Inferior parietal cortex (tissue), 1 donor: ENCODE measurements around the gene APOH.
"Not testable (repeated sequence)": the region's sequence is repeated elsewhere in the genome, so short reads cannot be mapped to it uniquely, and the experiment has no call there.

Experiments used
- DNase-seq: peaks from one replicate; pipeline ENCODE4 v3.0.0-alpha.2; 2016; ENCODE audit errors: extremely low spot score

Gene APOH, protein sequence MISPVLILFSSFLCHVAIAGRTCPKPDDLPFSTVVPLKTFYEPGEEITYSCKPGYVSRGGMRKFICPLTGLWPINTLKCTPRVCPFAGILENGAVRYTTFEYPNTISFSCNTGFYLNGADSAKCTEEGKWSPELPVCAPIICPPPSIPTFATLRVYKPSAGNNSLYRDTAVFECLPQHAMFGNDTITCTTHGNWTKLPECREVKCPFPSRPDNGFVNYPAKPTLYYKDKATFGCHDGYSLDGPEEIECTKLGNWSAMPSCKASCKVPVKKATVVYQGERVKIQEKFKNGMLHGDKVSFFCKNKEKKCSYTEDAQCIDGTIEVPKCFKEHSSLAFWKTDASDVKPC

DNA sequence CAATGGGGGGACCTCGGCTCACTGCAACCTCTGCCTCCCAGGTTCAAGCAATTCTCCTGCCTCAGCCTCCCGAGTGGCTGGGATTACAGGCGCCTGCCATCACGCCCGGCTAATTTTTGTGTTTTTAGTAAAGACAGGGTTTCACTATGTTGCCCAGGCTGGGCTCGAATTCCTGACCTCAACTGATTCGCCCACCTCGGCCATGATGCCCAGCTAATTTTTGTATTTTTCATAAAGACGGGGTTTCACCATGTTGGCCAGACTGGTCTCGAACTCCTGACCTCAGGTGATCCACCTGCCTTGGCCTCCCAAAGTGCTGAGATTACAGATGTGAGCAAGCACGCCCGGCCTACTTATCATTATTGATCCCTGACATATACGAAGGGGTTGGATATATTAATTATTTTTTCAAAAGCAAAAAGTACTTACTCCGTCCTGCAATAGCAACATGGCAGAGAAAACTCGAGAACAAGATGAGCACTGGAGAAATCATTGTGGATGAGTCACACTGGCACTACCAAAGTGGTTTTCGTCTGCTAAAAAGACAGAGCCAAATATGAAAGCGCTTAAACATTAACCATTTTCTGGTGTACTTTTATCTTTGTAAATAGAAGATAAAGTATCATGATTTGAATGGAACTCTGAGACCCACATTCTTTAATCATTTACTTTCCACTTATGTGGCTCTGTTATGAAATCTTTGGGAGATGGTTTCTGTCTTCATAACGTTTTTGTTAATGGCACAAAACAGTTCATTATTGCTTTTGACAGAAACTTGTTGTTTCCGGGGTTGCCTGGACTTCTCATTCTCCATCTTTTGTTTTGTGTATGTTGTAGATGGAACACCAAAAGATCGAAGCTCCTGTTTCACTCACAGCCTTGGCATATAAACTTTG, at the start of gene APOH:
TSS of gene APOH (minus strand) at position 529 of the 896 bp plus-strand sequence. CDS start at position 493, 36 bp downstream.
- no peak for DNase-seq

DNA sequence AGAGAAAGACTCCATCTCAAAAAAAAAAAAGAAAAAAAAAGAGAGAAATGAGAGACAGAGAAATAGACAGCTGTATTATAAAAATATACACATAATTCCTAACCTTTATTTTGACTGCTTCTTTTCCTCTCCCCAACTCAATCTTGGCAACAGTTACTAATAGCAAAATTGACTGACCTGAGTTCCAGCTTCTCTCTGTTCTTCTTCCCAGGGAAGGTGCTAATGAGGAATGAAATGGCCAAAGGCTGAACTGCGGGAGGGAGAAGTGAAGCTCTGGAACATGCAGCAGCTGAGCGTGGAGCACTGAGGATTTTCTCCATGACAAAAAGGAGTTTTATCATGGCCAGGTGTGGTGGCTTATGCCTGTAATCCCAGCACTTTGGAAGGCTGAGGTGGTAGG, 48.0 kb upstream of the APOH start:
- no peak for DNase-seq

DNA sequence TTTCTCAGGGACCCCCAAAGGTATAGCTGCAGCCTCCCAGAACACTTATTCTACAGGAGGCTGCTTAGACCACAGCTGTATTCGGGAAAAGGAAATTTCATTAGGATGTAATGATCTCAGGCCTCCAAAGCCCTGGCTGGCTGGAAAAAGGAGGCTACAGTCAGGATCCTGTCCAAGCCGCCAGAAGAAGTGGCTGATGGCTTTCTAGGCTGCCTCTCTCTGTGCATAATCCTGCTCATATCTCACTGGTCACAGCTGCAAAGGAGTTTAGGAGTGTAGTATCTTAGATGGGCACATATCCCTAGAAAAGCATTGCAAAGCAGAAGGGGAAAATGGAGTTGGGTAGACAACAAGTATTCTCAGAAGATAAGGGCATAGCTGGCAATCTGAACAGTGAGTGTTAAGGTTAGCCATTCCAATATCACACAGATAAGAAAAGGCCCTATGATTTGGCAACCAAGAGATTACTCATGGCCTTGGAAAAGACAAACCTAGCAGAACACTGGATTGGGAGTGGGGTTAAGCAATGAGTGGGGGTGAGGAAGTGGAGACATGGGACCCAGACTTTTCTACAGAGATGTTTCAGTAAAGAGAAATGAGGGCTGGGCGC, 47.2 kb upstream of the APOH start:
- DNase-seq, result no peak

DNA sequence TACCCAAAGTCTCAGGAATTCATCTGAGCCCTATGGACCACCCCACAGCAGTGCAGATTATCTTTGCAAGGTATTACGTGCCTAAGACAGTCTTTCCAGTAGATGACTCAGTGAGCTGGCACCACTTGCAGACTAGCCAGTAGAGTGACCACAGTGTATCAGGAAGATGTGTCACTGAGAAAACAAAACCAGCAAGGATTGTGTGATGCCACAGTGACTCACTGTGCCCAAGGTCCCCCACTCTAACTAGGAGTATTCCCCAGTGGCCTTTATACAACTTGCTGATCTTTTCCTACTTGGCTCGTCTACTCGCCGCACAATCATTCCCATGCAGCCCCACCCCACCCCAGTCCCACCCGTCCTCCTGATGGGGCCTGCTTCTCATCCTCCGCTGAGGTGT, 46.4 kb upstream of the APOH start:
- DNase-seq, result no peak

DNA sequence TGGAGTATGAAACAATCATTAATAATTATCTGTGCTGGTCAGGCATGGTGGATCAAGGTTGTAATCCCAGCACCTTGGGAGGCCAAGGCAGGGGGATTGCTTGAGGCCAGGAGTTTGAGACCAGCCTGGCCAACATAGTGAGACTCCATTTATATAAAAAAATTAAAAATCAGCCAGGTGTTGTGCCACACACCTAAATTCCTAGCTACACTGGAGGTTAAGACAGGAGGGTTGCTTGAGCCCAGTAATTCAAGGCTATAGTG, 44.3 kb upstream of the APOH start:
- no peak for DNase-seq

DNA sequence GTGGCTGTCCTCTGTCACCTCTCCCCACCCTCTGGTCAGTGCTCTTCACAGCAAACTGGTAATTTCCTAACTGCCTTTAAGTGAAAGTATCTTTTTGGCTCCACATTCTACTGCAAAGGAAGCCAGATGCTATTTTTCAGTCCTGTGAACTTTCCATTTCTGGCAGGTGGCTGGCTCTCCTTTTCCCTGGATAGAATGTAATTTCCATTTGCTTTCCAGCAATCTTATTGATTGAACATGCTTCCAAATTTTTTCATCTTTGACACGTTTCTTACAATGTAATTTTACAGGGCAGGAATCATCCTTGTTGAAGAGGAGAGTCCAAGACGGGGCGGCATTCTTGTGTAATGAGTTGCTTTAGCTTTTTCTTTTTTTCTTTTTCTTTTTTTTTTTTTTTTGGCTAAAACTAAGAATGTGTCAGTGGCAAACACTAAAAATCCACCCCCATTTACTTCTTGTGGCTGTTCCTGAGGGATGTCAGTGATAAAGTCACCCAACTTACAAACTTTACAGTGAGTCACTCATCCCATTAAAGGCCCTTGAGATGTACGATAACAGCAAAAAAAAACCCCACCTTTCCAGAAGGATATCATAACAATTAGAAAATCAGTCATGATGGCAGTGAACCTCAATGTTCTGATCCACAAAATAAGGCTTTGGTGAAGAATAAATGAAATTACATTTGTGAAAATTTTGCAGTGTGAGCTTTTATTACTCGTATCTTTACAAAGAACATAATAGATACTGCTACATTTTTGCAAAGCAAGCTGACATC, 43.8 kb upstream of the APOH start:
- DNase-seq, result no peak

DNA sequence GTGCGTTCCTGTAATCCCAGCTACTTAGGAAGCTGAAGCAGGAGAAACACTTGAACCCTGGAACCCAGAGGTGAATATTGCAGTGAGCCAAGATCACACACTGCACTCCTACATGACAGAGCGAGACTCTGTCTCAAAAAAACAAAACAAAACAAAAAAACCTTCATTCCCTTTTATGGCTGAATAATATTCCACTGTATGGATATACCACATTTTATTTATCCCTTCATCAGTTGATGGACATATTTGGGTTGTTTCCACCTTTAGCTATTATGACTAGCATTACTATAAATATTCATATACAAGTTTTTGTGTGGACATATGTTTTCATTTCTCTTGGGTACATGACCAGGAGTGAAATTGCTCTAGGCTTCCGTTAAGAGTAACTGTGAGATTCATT, 42.3 kb upstream of the APOH start:
- no peak for DNase-seq

DNA sequence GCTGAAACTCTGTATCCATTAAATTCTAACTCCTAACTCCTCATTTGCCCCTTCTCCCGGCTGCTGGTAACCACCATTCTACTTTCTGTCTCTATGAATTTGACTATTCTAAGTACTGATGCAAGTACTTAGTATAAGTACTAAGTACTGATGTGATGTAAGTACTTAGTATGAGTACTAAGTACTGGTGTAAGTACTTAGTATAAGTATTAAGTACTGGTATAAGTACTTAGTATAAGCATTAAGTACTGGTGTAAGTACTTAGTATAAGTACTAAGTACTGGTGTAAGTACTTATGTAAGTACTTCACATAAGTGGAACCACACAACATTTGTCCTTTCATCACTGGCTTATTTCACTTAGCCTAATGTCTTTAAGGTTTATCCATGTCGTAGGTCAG, 40.9 kb upstream of the APOH start:
- no peak for DNase-seq

DNA sequence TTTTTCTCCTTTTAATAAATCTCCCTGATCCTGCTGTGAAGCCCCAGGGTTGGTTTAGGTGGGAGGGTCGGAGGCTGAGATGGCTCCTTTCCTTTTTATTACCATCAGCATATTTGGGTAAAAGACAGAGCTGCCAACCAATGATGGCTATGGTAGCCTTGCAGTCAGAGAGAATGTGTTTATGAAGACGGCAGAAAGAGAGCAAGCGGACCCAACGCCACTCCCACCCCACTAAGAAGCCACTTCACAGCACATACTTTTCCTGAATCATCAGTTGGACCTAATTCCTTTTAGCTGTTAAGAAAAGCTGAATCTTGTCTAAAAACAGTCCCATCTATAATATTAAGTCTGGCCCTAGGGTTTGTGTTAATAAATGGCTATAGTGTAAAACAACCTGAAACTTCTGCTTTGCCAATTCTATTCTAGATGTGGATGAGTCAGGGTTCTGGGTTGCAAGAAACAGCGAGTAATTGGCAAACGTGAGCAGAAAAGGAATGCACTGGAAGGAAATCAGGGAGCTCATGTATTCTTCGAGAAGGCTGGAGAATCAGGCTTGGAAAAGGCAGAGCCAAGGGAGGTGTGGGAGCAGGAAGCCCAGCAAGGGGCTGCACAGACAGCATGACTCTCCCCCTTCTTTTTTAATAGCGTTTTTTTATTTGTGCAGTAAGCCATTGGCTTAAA, 39.2 kb upstream of the APOH start:
- peak; percentile 29 for DNase-seq

DNA sequence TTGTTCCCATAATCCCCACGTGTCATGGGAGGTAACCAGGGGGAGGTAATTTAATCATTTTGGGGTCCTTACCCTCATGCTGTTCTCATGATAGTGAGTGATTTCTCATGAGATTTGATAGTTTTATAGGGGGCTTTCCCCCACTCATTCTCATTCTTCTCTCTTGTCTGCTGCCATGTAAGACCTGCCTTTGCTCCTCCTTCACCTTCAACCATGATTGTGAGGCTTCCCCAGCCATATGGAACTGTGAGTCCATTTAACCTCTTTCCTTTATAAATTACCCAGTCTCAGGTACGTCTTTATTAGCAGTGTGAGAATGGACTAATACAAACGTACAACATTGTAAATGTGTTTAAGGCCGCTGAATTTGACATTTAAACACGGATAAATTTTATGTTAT, 35.5 kb upstream of the APOH start:
- DNase-seq, result no peak

DNA sequence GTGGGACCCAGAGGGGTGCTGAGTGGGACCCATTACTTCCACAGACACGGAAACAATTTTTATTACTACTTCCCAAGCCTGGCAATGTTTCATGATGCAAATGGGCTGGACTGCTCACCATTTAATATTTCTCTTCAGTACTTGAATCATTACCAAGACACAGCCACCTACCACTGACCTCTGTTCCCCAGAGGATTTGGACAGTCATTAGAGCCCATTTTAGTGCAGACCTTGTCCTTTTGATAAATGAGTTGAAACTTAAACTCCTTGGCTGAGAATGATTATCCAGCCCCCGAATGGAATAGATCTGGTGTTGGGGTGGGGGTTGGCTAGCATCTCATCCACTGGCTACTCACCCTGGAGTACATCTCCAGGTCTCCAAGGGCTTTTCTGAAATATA, 33.6 kb upstream of the APOH start:
- no peak for DNase-seq

DNA sequence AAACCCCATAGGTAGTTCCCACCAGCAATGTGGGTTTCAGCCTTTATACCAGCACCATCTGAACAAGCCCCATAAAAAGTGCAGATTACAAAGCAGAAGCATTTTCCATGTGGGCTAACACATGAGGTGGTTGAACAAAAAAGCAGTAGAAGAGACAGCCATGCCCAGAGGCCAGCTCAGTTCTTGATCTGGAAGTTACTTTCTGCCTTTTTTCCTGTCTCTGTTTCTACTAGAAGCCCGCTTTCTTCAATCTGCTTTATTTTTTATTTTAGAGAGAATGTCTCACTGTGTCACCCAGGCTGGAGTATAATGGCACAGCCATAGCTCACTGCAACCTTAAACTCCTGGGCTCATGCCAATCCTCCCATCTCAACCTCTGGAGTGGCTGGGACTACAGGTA, 31.5 kb upstream of the APOH start:
- no peak for DNase-seq

DNA sequence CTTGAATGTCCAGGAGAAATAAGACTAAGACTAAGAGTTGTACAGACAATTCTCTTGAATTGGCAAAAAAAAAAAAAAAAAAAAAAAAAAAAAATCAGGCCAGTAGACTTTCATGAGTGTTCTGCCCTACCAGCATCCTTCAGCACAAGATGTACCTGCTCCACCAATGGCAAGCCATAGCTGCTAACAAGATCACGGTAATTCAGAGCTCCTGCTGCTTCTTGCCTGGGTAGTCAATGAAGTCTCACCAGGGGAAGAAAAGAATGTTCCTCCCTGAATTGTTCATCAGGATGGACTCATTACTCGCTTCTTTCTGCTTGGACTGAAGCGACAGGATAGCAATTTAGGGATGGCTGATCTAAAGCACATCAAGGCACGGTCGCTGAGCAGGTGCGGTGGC, 31.1 kb upstream of the APOH start:
- DNase-seq, result no peak

DNA sequence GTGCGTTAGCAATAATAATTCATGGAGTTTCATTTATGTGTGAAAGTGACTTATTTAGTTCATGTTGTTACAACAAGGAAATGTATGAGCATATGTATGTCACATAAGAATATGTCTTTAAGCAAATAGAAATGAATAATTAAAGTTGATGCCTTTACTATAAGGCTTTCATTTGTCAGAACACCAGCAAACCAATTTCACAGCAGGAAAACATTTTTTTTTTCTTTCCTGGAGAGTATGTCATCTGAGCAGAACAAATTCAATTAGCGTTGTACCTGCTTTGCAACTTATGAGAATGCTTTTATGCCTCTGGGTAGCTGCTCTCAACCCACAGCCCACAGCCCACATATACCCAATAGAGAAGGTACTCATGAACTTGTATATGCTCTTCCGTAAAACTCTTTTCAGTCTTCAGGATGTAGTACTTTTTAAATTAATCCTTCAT, 26.3 kb upstream of the APOH start:
- DNase-seq, result no peak

DNA sequence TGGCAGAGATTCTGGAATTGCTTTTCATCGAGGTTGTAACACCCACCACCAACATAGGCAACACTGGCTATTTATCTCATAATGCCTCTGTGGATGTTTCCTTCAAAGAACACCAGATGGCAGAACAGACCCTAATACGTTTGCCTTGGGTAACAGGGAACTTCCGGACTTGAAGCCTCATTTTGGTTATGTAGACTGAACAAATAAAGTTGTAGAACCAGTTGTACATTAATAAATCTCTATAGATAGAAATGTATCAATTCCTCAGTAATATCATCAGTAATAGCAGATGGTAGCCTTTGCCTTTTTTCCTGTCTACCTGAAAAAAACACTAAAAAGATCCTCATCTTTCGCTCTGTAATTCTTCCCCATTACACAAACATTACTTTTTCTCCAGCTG, 25.9 kb upstream of the APOH start:
- peak; percentile 90 for DNase-seq

DNA sequence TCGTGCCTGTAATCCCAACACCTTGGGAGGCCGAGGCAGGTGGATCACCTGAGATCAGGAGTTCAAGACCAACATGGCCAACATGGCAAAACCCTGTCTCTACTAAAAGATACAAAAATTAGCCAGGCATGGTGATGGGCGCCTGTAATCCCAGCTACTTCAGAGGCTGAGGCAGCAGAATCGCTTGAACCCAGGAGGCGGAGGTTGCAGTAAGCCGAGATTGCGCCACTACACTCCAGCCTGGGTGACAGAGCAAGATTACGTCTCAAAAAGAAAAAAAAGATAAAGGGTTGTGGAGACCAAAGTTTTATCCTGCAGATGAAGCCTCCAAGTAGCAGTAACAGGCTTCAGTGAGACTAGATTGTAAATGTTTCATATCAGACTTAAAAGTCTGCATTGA, 24.2 kb upstream of the APOH start:
- not testable (repeated sequence) for DNase-seq

DNA sequence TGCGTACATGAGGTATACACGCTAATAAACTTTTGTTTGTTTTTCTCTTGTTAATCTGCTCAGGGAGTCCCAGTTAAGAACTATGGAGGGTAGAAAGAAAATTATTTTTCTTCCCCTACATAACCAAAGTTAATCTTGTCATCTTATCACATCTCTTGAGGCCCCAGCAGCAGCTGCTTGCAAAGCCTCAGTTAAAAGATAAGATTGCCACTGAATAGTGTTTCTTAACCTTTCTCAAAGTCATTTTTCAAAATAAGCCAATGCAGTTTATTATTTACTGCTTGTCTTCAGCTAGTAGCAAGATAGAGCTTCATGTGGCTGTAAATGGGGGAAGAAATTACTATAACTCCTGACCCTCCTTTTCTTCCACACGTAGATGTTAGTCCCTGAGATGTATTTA, 21.5 kb upstream of the APOH start:
- DNase-seq, result no peak

DNA sequence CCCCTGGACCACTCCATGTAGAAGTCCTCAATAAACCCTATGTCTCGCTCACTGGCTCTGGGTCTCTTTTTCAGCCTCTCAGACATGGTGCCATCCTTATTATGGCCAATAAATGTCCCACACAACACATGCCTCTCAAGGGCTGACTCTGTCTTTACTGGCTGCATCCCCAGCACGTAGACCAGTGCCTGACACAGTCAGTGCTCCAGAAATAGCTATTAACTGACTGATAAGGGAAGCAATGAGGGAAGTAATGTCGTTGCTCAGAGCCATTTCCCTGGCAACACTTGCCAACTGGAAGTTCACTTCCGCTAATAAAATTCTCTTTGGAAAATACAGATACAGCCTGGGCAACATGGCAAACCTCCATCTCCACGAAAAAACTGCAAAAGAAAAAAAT, 19.1 kb upstream of the APOH start:
- DNase-seq, result no peak

DNA sequence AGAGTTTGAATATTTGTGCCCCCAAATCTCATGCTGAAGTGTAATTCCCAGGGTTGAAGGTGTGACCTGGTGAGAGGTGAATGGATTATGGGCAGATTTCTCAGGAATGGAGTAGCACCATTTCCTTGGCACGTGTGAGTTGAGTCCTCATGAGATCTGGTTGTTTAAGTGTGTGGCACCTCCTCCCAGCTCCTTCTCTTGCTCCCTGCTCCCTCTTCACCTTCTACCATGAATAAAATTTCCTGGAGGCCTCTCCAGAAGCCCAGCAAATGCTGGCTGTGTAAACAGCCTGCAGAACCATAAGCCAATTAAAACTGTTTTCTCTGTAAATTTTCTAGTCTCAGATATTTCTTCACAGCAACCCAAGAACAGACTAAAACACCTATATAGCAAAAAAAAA, 12.6 kb upstream of the APOH start:
- no peak for DNase-seq

DNA sequence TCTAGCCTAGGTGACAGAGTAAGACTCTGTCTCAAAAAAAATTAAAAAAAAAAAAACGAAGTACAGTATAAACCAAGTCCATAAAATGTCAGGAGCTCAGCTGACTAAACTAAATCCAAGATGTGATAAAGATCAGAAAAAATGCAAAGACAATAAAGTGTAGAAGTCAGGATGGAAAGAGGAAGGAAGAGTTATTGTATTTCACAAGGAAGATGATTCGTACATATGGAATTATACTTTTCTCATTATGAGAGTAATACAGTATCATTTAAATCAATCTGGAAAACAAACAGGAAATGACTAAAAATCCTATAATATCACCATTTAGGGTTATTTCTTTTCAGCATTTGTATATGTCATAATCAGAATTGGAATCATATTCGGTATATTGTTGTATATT, 11.4 kb upstream of the APOH start:
- no peak for DNase-seq

DNA sequence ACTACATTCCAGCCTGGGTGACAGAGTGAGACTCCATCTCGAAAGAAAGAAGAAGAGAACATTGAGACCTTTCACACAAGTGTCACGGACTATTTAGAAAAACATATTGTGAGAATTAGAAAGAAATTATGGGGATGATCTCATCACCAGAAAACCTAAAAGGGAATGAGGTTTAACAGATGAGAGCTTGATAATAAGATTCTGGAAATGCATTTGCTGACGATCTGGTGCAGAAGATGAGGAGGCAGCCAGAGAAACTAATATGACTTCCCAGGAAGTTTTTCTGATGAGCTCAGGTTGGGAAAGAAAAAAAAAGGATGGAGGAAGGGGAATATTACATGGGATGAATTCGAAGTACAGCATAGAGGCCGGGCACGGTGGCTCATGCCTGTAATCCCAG, 10.8 kb upstream of the APOH start:
- DNase-seq, result no peak
